ENCODE measurements around the gene OTOGL.

Gene OTOGL

DNA sequence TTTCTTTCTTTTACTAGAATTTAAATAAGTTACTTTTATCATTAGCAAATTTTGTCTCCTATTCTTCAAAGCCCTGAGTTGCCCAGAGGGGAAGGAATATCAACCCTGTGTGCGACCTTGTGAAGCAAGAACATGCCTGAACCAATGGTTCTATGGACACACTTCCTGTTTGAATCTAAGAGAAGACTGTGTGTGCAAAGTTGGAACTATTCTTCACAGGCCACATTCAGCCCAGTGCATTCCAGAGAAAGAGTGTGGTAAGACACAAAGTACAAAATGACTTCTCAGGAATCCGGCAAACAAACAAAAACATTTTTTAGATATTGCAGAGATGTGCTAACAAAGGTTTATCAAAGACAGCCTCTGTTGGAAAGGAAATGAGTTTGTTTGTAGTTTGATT is 253.9 kb downstream of the OTOGL start:
- ATAC-seq = no peak
- no peak for TF ChIP-seq ZNF70 (CRISPR knock-in tag; IDR thresholded peaks at IDR 0.05)
- no peak for TF ChIP-seq PPARA (CRISPR knock-in tag; IDR thresholded peaks at IDR 0.05; ENCODE audit: borderline replicate concordance)
- TF ChIP-seq ESRRG (CRISPR knock-in tag; IDR thresholded peaks at IDR 0.05) = no peak
- TF ChIP-seq ISL1 (CRISPR knock-in tag; IDR thresholded peaks at IDR 0.05) = no peak
- TF ChIP-seq RARB (CRISPR knock-in tag; IDR thresholded peaks at IDR 0.05) = no peak
- no peak for TF ChIP-seq ZNF8 (CRISPR knock-in tag; IDR thresholded peaks at IDR 0.05)
- TF ChIP-seq ZNF565 (CRISPR knock-in tag; conservative IDR thresholded peaks at IDR 0.05; ENCODE audit: low read depth) = no peak
- TF ChIP-seq, protein P1, sequence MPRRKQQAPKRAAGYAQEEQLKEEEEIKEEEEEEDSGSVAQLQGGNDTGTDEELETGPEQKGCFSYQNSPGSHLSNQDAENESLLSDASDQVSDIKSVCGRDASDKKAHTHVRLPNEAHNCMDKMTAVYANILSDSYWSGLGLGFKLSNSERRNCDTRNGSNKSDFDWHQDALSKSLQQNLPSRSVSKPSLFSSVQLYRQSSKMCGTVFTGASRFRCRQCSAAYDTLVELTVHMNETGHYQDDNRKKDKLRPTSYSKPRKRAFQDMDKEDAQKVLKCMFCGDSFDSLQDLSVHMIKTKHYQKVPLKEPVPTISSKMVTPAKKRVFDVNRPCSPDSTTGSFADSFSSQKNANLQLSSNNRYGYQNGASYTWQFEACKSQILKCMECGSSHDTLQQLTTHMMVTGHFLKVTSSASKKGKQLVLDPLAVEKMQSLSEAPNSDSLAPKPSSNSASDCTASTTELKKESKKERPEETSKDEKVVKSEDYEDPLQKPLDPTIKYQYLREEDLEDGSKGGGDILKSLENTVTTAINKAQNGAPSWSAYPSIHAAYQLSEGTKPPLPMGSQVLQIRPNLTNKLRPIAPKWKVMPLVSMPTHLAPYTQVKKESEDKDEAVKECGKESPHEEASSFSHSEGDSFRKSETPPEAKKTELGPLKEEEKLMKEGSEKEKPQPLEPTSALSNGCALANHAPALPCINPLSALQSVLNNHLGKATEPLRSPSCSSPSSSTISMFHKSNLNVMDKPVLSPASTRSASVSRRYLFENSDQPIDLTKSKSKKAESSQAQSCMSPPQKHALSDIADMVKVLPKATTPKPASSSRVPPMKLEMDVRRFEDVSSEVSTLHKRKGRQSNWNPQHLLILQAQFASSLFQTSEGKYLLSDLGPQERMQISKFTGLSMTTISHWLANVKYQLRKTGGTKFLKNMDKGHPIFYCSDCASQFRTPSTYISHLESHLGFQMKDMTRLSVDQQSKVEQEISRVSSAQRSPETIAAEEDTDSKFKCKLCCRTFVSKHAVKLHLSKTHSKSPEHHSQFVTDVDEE (CRISPR knock-in tag; IDR thresholded peaks at IDR 0.05) = no peak
- TF ChIP-seq, protein P2, sequence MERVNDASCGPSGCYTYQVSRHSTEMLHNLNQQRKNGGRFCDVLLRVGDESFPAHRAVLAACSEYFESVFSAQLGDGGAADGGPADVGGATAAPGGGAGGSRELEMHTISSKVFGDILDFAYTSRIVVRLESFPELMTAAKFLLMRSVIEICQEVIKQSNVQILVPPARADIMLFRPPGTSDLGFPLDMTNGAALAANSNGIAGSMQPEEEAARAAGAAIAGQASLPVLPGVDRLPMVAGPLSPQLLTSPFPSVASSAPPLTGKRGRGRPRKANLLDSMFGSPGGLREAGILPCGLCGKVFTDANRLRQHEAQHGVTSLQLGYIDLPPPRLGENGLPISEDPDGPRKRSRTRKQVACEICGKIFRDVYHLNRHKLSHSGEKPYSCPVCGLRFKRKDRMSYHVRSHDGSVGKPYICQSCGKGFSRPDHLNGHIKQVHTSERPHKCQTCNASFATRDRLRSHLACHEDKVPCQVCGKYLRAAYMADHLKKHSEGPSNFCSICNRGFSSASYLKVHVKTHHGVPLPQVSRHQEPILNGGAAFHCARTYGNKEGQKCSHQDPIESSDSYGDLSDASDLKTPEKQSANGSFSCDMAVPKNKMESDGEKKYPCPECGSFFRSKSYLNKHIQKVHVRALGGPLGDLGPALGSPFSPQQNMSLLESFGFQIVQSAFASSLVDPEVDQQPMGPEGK (CRISPR knock-in tag; IDR thresholded peaks at IDR 0.05; ENCODE audit: borderline replicate concordance) = no peak
- no peak for TF ChIP-seq ZC3H10 (CRISPR knock-in tag; IDR thresholded peaks at IDR 0.05)

DNA sequence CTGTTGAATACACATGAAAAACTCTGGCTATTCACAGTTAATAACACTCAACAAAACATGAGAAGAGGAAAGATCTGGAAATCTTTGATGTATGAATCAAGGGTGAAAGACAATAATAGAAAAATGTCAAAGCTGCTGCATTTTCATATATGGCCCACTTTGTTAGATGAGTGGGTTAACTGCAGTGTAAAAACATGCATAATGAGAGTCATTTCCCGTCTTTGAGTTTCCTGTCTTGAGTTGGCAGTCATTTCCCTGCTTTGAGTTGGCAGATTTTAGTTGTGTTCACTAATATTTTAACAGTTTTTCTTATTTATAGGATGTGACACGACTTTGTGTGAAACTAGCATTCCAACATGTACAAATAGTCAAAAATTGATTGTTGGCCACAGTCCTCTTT is 256.8 kb downstream of the OTOGL start:
- no peak for ATAC-seq
- TF ChIP-seq, protein P3, sequence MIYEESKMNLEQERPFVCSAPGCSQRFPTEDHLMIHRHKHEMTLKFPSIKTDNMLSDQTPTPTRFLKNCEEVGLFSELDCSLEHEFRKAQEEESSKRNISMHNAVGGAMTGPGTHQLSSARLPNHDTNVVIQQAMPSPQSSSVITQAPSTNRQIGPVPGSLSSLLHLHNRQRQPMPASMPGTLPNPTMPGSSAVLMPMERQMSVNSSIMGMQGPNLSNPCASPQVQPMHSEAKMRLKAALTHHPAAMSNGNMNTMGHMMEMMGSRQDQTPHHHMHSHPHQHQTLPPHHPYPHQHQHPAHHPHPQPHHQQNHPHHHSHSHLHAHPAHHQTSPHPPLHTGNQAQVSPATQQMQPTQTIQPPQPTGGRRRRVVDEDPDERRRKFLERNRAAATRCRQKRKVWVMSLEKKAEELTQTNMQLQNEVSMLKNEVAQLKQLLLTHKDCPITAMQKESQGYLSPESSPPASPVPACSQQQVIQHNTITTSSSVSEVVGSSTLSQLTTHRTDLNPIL (CRISPR knock-in tag; IDR thresholded peaks at IDR 0.05; ENCODE audit: low read depth) = no peak
- TF ChIP-seq TOX (CRISPR knock-in tag; IDR thresholded peaks at IDR 0.05; ENCODE audit: borderline replicate concordance) (no peak), ZFP30 (CRISPR knock-in tag; IDR thresholded peaks at IDR 0.05) (no peak), ARNTL (CRISPR knock-in tag; IDR thresholded peaks at IDR 0.05; ENCODE audit: borderline replicate concordance, low read depth) (no peak), ESRRG (CRISPR knock-in tag; IDR thresholded peaks at IDR 0.05) (no peak), ZC3H10 (CRISPR knock-in tag; IDR thresholded peaks at IDR 0.05) (no peak), PPARA (CRISPR knock-in tag; IDR thresholded peaks at IDR 0.05; ENCODE audit: borderline replicate concordance) (no peak)
- TF ChIP-seq, protein P1 (CRISPR knock-in tag; IDR thresholded peaks at IDR 0.05) = no peak
- TF ChIP-seq, protein P4, sequence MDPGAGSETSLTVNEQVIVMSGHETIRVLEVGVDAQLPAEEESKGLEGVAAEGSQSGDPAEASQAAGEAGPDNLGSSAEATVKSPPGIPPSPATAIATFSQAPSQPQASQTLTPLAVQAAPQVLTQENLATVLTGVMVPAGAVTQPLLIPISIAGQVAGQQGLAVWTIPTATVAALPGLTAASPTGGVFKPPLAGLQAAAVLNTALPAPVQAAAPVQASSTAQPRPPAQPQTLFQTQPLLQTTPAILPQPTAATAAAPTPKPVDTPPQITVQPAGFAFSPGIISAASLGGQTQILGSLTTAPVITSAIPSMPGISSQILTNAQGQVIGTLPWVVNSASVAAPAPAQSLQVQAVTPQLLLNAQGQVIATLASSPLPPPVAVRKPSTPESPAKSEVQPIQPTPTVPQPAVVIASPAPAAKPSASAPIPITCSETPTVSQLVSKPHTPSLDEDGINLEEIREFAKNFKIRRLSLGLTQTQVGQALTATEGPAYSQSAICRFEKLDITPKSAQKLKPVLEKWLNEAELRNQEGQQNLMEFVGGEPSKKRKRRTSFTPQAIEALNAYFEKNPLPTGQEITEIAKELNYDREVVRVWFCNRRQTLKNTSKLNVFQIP (CRISPR knock-in tag; IDR thresholded peaks at IDR 0.05; ENCODE audit: borderline replicate concordance, low read depth) = no peak

DNA sequence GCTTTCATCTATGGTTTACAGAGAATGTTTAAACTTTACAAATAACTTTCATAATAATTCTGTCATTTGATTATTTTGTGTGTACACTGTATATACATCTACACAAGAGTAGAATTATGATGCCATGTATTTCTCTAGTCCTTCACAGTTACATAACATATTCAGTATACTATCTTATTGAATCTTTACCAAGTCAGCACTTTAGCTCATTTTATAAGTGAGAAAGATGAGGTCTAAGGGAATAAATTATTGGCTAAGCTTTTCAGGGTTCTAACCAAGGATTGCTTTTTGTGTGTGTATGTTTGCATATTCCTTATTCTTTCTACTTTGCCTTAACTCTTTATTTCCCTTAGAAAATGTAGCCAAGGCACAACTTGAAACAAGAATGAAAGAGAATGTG is 260.4 kb downstream of the OTOGL start:
- no peak for TF ChIP-seq ZNF70 (CRISPR knock-in tag; IDR thresholded peaks at IDR 0.05)
- no peak for TF ChIP-seq ZNF8 (CRISPR knock-in tag; IDR thresholded peaks at IDR 0.05)
- TF ChIP-seq BACH2 (CRISPR knock-in tag; IDR thresholded peaks at IDR 0.05; ENCODE audit: borderline replicate concordance) = no peak
- ATAC-seq = no peak

DNA sequence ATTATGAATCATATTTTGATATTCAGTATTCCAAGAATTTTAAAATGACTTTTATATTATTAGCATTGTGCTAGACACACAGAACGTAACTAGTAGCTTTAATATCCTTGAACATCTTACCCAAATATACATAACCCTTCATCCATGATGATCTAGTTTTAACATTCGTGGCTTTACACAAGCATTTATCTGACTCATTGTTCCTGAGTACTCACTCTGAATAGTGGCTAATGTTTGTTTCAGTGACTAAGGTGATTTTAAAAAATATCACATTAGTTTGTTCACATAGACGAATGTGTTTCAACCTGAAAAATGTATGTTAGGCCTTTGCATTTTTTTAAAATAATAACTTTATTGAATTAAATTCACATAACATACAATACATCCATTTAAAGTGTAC is 264.7 kb downstream of the OTOGL start:
- TF ChIP-seq SNAI2 (CRISPR knock-in tag; IDR thresholded peaks at IDR 0.05) = no peak
- no peak for ATAC-seq
